ENCODE results near the gene TBC1D14.

GRCh38 chr4:7067126-7067451, 157.5 kb downstream of the TBC1D14 start:
- TF ChIP-seq CTCF (IDR thresholded peaks at IDR 0.05): no peak
- no peak for TF ChIP-seq POLR2AphosphoS5 (IDR thresholded peaks at IDR 0.05)
- no peak for TF ChIP-seq POLR2A (IDR thresholded peaks at IDR 0.05)
- no peak for TF ChIP-seq EP300 (IDR thresholded peaks at IDR 0.05)

Data from sigmoid colon (tissue), 4 donors.